ENCODE measurements around the gene MTCH2.

DNA sequence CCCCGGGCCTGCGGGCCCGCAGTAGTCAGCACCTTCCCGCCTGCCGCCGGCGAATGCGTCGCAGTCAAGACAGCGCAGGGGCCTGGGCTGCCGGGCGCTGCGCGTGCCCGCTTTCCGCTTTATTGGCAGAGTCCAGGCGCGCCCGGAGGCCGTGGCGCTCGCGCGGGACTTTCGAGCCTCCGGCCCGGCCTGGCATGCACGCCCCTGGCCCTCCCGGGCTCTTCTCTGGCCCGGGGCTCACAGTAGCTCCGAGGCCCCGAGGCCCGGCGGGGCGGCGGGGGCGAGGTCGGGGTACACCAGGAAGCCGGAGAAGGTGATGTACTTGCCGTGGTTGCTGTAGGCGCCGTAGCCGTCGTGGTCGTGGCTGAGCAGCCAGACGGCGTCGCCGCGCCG lies 52.8 kb downstream of the MTCH2 start:
- TF ChIP-seq POLR2A (IDR thresholded peaks at IDR 0.05) (no peak), POLR2AphosphoS5 (IDR thresholded peaks at IDR 0.05) (no peak)
- TF ChIP-seq, protein P1, sequence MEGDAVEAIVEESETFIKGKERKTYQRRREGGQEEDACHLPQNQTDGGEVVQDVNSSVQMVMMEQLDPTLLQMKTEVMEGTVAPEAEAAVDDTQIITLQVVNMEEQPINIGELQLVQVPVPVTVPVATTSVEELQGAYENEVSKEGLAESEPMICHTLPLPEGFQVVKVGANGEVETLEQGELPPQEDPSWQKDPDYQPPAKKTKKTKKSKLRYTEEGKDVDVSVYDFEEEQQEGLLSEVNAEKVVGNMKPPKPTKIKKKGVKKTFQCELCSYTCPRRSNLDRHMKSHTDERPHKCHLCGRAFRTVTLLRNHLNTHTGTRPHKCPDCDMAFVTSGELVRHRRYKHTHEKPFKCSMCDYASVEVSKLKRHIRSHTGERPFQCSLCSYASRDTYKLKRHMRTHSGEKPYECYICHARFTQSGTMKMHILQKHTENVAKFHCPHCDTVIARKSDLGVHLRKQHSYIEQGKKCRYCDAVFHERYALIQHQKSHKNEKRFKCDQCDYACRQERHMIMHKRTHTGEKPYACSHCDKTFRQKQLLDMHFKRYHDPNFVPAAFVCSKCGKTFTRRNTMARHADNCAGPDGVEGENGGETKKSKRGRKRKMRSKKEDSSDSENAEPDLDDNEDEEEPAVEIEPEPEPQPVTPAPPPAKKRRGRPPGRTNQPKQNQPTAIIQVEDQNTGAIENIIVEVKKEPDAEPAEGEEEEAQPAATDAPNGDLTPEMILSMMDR (IDR thresholded peaks at IDR 0.05): no peak
